GM04504 (cell line): ENCODE measurements around the gene KIAA1549.
A peak's percentile ranks its signal among the peaks of the same experiment; 100 is the strongest.
"Not testable (repeated sequence)": the region's sequence is repeated elsewhere in the genome, so short reads cannot be mapped to it uniquely, and the experiment has no call there.

Experiments
- DNase-seq: peaks from one replicate; pipeline ENCODE4 v3.0.0-alpha.2; 2012; ENCODE audit warnings: low read depth

KIAA1549 gene

DNA sequence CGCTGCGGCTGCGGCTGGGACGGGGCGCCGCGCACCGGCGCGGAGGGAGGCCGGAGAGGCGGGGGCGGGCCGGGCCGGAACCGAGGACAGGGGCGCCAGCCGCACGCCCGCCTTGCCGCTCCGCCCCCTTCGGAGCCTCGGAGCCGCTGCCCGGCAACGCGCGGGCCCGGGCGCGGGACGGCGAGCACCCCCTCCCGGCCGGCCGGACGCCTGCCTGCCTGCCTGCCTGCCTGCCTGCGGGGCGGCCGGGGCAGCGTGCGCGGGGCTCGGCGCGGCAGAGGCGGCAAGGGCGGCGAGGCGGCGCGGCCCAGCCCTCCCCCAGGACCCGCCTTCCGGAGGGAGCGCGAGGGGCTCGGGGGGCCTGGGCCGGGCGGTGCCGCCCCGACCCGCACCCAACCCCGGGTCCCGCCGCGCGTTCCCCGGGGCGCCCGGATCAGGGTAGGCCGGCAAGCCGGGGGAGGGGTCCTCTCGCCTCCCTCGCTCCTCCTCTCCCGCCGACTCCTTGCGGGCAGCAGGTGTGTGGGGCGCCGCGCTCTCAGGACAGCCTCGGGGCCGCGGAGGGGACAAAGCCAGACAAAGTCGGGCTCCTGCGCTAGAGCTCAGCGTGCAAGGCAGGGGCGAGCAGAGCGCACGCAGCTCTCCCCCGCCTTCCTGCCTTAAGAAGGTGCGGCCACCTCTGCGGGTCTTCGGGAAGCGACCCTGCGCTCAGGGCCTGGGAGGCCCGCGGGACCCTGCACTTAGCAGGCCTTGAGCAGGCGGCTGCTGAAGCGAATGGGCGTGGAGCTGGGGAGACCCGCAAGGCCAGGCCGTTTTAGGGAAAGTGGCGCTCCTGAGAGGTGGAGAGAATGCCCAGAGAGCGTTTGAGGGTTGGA lies at the start of gene KIAA1549:
Gene KIAA1549 (minus strand): TSS at position 58 of the 872 bp plus-strand sequence. CDS start 120 bp downstream, outside the sequence.
- peak; percentile 30 for DNase-seq

DNA sequence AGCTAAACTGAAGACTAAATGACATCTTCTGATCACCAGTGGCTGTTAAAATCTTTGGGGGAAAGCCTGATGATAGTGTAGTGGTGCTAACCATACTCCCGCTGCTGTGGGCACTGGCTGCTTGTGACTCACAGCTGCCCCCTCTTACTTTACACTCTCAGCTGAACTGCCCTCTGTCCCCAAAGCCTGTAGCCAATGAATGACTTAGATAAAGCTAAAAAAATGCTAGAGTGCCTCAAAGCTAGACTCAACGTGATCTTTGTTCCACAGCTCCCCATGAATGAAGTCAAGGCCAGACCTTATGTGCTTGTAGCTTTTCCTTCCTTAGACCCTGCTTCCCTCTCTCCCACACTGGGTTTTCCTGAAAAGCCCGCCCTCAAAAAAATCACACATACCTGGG lies 48.2 kb upstream of the KIAA1549 start:
- no peak for DNase-seq

DNA sequence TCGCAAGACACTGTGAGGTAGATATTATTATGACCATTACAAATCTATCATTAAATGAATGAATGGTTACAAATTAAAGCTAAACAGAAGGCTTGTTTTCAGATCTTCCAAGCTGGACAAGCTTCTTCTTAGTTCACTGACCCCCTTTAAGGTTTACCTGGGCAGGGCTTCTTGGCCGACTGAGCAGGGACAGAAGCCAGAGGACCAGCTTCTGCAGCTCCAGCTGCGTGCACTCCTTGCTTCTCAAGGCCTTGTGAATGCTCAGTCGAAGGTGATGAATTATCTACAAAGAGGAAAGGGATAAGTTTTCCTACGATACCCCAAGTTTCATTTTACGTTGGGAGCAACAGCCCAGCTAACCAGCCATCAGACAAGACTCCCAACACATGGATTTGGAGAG lies 45.4 kb upstream of the KIAA1549 start:
- no peak for DNase-seq

DNA sequence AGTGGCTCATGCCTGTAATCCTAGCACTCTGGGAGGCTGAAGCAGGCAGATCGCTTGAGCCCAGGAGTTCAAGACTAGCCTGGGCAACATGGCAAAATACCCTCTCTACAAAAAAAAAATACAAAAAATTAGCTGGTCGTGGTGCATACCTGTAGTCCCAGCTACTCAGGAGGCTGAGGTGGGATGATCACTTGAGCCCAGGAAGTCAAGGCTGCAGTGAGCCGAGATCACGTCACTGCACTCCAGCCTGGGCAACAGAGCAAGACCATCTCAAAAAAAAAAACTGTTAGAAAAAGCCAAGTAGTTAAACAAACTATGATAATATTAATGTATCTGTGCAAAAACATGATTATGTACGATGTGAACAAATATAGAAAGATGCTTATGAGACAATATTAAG lies 44.7 kb upstream of the KIAA1549 start:
- not testable (repeated sequence) for DNase-seq

DNA sequence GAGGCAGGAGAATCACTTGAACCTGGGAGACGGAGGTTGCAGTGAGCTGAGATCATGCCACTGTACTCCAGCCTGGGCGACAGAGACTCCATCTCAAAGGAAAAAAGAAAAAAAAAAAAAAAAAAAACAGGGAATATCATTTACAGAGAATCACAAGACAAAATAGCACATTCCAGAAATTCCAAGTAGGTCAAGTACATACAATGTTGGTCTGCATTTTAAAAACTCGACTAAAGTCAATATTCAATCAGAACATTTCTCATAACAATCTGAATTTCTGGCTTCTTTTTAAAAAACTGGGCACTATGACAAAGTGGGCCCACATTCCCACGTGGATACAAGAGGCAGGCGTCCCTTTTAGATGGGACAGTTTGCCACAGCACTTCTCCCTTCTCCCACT lies 41.9 kb upstream of the KIAA1549 start:
- DNase-seq = no peak

DNA sequence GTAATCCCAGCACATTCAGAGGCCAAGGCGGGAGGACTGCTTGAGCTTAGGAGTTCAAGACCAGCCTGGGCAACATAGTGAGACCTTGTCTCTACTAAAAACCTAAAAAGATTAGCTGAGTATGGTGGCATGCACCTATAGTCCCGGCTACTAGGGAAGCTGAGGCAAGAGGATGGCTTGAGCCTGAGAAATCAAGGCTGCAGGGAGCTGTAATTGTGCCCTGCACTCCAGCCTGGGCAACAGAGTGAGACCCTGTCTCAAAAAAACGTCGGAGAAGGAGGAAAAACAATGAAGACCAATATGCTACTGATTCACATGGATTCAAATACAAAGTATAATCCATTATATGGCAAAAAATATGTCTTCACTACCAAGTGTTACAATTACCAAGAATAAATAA lies 41.1 kb upstream of the KIAA1549 start:
- DNase-seq = no peak

DNA sequence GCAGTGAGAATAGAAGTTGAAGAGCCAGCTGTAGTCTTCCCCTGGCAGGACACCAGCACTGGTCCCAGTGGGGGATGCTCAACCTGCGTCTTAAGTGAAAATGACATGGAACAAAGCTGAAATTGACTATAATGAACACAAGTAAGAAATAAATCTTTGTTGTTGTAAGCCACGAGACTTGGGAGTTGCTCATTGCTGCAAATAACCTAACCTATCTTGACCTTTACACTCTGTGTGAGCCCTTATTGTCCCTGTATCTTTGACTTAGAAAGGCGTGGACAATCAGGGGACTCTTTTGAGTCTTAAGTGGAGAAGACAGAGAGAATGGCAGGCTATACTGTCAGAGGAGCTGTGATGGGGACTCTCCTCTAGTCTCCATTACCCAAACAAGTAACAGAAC lies 37.7 kb upstream of the KIAA1549 start:
- DNase-seq = no peak

DNA sequence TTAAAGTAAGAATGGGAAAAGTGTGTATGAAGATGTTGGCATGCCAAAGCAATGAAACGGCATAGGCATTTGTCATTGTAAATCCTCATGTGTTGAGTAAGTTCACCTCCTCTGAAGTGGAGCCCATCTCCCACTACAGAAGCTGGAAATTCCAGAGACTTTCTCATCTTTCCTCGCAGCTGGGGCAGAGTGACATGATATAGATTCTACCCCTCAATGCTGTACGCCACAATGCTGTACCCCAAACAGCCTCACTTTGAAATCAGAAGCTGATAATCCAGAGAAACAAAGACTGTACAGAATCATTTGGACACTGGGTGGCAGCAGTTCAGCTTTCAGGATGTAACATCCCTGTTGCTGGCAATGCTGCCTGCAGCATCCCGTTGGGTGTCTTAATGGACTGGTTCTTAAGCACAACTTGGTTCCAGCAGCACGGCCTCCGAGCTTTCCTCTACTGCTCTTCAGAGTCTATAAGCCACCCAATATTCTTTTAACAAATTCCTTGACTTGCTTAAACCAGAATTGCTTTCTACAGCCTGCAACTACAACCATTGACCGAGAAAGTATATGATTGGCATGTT lies 35.8 kb upstream of the KIAA1549 start:
- DNase-seq = peak; percentile 32

DNA sequence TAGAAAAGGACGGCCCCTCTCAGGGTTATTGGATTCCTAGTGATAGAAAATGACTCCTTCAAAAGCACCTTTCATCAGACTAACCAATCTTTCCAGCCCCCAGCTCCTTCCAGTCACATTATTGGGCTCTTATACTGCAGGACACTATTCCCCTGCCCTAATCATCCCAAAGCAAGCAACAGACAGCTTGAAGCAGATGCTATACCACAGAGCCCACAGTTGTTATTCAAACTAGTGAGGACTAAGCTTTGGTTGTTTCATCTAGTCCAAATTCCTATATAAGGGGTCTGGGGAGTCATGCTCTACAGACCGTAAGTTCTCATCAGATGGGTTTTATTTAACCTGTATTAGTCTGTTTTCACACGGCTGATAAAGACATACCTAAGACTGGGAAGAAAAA lies 30.2 kb upstream of the KIAA1549 start:
- no peak for DNase-seq

DNA sequence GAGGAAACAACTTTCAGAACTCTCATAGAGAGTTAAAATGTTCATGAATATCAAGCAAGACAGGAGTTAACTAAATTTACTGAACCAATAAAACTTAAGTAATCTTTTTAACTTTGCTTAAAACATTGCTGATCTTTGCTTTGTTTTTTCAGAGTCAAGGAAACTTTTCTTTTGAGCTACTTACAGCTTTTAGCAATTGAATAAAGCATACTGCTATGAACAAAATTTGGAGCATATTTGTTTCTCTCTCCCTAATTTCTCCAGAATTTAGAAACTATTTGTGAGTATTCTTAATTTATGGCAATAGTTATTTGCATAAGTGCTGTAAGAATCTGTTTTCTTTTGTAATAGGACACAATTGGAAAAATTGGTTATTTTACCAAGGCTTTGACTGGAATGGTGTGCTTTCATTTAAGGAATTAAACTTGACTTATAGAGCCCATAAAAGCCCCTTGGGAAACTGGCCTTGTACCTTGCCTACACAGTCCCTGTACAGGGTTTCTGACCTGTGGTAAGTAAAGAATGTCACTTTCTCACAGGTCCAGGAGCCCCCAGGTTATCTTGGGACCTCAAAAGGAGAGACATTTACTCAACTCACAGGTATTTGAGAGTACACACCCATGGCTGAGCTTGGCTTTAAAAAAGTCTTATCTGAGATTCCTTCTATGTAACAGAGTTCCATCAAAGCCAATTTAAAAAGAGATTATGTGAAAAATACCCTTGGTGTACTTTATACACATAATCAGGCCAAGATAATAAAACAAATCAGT lies 23.3 kb upstream of the KIAA1549 start:
- DNase-seq = no peak

DNA sequence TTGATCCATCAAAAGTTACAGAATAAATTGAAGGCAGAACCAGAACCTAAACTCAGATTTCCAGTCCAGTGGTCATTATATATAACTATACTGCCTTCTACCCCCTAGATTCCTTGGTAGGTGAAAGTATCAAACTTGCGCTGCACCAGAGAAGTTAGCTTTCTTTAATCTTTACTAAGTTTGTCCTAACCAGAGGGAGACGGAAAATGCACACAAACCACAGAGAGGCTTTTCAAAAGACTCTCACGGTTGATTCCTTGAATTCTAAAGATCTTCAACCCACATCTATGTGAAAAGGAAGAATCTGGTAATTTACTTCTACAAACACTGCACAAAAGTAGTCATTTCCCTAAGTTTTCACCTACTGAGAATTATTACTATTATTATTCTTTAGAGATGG lies 18.2 kb upstream of the KIAA1549 start:
- no peak for DNase-seq

DNA sequence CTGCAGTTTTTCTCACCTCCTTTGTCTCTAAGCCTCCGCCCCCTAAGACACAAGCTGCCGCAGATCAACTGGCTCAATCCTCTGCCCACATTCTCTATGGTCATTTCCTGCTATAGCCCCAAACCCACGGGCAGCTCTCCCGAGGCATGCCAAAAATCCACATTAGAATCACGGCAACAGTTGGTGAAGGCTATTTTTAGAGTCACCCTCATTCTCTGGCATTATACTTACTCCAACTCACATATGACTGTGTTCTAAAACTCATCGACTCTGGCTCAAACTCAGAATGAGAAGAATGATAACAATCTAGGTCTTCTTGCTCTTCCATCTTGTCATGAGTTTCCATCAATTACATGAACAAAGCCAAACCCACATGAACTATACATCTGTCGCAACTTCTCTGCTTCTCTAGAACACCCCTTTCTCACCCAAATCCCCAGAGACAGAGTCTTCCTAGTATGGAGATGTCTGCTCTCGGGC lies 10.9 kb upstream of the KIAA1549 start:
- DNase-seq = peak; percentile 70

DNA sequence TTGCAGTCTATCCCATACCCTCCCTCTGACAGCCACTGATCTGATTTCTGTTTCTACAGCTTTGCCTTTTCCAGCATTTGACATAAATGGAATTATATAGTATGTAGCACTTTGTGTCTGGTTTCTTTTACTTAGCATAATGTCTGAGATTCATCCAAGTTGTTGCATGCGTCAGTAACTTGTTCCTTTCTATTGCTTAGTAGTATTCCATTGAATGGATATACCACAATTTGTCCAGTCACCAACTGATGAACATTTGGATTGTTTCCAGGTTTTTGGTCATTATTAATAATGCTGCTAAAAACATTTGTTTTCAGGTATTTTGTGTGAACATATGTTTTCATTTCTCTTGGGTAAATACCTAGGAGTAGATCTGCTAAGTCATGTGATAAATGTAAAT lies 6.5 kb upstream of the KIAA1549 start:
- DNase-seq = no peak

DNA sequence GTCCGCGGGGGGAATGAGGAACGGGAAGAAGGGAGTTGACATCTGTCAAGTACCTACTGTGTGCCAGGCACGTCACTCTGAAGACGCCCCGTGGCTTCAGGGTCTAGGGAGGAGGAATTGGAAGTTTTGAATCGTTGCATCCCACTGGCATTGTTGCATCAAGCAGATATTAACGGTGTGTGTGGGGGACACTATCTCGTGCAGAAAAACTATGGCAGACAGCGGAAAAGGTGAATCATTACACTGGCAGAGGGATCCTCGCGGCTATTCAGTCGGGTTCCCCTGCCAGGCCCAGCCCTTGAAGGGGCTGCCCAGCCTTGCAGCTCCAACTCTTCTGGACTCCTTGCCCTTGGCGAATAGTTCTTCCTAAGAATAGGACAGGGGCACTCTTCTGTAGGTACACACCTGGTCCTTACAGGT lies 1.0 kb upstream of the KIAA1549 start:
- DNase-seq = no peak

DNA sequence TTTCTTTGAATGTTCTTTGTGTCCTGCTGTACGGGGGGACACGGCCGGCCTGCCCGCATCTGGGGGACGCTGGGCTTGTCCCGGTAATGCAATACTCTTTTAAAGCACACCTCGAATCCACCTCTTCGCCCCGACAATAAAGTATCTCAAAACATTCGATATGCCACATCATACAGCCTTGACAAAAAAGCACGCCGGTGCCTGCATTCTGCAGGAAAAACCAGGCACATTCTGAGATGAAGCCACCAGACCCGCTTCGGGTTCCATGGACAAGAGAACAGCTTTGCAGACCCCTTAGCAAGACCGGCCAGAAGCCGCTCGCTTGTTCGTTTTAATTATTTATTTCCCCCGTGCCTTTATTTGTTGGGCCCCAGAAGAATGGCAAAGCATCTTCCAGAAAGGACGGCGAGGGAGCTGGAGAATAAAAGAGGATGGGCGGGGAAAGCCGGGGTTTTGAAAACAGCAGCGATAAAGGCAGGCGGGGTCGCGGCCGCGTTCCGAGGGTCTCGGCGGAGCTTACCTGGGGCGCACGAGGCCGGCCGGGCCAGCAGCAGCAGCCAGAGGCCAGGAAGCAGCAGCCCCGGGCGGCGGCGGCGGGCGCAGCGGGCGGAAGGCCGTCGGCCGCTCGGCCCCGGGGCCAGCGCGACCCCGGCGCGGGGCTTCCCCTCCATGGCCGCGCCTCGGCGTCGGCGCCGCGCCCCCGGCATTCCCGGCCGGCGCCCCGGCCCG lies 462 bp downstream of the KIAA1549 start:
- no peak for DNase-seq

DNA sequence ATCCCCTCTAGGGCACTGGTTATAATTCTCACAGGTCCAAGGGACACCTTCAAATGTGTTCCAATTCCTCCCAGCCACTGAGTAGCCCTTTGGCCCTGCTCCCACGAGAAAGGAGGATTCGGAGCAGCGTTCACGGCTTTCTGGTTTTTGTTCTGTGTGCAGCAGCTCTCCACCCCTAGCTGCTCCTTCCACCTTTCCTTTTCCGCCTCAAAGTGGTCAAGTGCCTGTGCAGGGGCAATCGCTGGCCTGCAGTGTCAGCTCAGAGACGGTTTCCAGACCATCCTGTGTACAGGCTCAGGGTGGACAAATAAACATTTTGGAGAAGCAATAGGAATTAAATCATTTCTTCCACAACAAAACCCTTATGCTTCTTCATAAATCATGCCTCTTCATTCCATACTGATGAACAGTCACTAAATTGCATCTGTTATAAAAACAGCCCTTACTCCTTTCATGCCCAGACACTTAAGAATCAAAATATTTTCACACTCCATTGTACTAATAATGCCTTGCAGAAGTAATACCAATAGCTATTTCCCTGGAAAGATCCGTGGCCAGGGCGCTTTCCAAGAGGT lies 1.1 kb downstream of the KIAA1549 start:
- no peak for DNase-seq

DNA sequence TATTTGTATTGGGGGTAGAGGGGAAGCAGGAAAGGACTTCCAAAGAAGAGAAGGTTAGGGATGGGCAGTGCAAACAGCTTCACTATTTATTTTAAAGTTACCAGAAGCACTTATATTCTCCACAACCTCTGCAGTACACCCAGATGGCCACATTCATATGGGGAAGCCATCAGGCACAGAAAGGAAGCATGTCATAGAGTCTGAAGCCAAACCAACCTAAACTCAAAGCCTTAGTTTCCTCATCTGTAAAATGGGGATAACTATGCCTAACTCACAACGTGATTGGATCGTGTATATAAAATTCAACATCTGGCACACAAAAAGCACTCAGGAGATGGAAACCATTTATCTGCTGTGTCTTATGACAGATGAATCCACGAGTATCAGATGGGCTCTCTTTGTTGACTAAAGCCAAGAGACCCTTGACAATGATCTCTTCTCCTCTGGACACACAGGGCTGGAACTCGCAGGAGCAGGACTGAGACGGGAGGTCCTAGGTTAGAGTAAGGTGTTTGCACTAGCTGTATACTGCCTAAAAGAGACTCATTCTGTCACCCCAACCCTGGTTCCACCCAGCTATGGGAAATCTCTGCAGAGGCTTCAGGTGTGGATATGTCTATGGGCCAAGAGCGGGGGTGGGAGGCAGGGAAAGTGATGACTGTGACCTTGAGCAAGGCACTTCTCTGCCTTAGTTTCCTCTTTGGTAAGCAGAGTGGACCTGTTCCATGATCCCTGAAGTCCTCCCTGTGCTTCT lies 1.8 kb downstream of the KIAA1549 start:
- DNase-seq = no peak

DNA sequence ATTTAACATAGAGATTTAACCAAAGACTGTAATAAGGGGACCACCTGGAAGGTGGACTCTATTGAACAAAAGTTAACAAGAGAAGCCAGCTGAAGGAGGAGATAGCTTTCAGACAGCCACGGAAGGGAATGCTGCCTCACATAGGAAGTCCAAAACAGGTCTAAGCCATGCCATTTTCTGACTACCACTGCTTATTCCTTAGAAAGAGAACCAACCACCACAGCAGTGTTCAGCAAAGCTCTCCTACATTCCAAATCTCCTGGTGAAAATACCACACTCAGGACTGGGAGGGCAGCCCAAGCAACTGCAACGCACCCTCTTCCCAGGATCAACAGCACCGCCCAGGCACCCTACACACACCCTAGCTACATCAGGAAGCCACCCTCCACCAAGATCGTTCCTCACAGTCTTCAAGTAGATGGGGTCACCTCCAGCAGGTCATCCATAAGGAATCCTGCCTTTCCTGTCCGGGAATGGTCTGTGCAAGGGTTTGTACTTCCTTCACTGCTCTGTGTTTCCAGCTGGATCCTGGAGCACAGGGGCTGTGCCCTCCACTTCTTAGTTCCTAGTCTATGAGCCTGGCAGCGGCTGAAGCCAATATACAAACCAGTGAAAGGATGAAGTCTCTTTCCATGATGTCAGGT lies 2.5 kb downstream of the KIAA1549 start:
- no peak for DNase-seq

DNA sequence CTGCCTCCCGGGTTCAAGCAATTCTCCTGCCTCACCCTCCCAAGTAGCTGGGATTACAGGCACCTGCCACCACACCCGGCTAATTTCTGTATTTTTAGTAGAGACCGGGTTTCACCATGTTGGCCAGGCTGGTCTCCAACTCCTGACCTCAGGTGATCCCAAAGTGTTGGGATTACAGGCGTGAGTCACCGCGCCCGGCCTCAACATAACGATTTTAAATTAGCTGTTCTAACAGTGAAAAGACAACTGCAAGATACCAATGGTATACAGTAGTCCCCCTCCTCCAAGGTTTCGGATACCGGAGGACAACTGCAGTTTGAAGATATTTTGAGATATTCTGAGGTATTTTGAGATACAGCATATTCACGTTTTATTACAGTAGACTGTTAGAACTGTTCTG lies 5.0 kb downstream of the KIAA1549 start:
- not testable (repeated sequence) for DNase-seq

DNA sequence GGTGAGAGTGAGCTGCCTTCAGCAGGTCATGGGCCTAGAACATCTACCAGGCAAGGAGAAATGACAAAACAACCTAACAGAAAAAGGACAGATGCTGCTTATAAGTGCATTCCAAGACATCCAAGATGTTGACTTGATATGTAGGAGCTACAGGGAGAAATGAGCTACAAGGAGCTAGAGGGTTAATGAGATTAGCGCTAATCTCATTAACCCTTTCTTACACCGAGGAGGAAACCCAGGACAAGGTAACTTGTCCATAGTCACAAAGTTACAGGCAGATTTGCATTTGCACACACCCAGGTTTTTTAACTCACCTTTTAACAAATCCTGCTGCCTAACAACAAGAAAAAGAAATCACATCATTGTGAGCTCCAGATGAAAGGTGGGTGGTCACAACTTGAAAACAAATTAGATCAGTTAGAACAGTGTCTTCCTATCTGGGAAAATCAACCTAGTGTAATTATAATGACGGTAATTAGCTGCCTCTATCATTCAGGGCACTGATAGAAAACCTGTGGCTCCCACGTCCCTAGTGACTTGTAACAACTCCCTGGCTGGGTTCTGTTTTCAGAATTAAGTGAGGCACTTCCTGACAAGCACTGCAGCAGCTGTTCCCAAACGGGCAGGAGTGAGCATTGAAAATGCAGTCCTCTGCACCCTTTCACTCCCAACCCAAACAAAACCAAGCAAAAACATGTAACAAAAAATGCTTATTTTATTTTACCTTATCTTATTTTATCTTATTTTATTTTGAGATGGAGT lies 5.7 kb downstream of the KIAA1549 start:
- no peak for DNase-seq
